Measurements from ENCODE around the gene MAPK8. TPM values are rescaled to one million over a fixed set of nuclear protein-coding genes. Genes with fewer than 3 reads are reported as not detected.

The MAPK8 gene
- total RNA-seq, 2 experiments from 2014 or later, result 35.7 to 40.0 TPM

GRCh38 chr10:48316236-48316635 lies 9.8 kb downstream of the MAPK8 start:
- no peaks in the 10 kb centered on the region for H3K36me3 Mint-ChIP-seq (ENCODE audit: low read depth)
- H3K27me3 Mint-ChIP-seq, result no peaks in the 10 kb centered on the region
- no peak overlapping the region for H3K4me3 Mint-ChIP-seq
- no peak overlapping the region for H3K27ac Mint-ChIP-seq
- H3K9me3 Mint-ChIP-seq (ENCODE audit: low read depth), result no peaks in the 10 kb centered on the region
- POLR2A ChIA-PET, result no interaction called here
- intact Hi-C loops (cut with DNase I, micrococcal nuclease), result no loop called here
- H3K4me1 Mint-ChIP-seq, result peaks cover 23% of the 10 kb centered on the region
- CTCF ChIA-PET, result no interaction called here
- ATAC-seq (no peak), DNase-seq (no peak)

GRCh38 chr10:48317321-48317990 lies 11.0 kb downstream of the MAPK8 start:
- Mint-ChIP-seq H3K36me3 (ENCODE audit: low read depth) (no peaks in the 10 kb centered on the region), H3K4me3 (no peak overlapping the region), H3K4me1 (peaks cover 13% of the 10 kb centered on the region), H3K9me3 (ENCODE audit: low read depth) (no peaks in the 10 kb centered on the region), H3K27ac (no peak overlapping the region), H3K27me3 (no peaks in the 10 kb centered on the region)
- ChIA-PET CTCF (no interaction called here), POLR2A (no interaction called here)
- DNase-seq, result no peak
- intact Hi-C loops (cut with DNase I, micrococcal nuclease), result no loop called here
- ATAC-seq, result peak; percentile 36

GRCh38 chr10:48322017-48322416 lies 15.5 kb downstream of the MAPK8 start:
- intact Hi-C loops (cut with DNase I, micrococcal nuclease), result no loop called here
- ATAC-seq (no peak), DNase-seq (no peak)
- Mint-ChIP-seq H3K27me3 (no peaks in the 10 kb centered on the region), H3K4me3 (no peak overlapping the region), H3K9me3 (ENCODE audit: low read depth) (no peaks in the 10 kb centered on the region), H3K27ac (no peak overlapping the region), H3K4me1 (peaks cover 26% of the 10 kb centered on the region), H3K36me3 (ENCODE audit: low read depth) (no peaks in the 10 kb centered on the region)
- POLR2A ChIA-PET, result no interaction called here
- CTCF ChIA-PET, result interaction anchor here (1.7 kb wide), 1 partner anchor 11 kb away, joined by 11 read pairs; no protein-coding TSS in a partner anchor

GRCh38 chr10:48324580-48324979 lies 18.1 kb downstream of the MAPK8 start:
- intact Hi-C loops (cut with DNase I, micrococcal nuclease), result no loop called here
- Mint-ChIP-seq H3K36me3 (ENCODE audit: low read depth) (no peaks in the 10 kb centered on the region), H3K27ac (no peak overlapping the region), H3K9me3 (ENCODE audit: low read depth) (no peaks in the 10 kb centered on the region), H3K27me3 (no peaks in the 10 kb centered on the region), H3K4me1 (peaks cover 43% of the 10 kb centered on the region), H3K4me3 (no peak overlapping the region)
- ChIA-PET CTCF (no interaction called here), POLR2A (no interaction called here)
- ATAC-seq (peak; percentile 70), DNase-seq (no peak)

GRCh38 chr10:48330269-48330668 lies 23.8 kb downstream of the MAPK8 start:
- ATAC-seq, result no peak
- H3K9me3 Mint-ChIP-seq (ENCODE audit: low read depth), result peaks cover 6% of the 10 kb centered on the region
- no peaks in the 10 kb centered on the region for H3K27me3 Mint-ChIP-seq
- H3K4me1 Mint-ChIP-seq, result peaks cover 39% of the 10 kb centered on the region
- H3K27ac Mint-ChIP-seq, result no peak overlapping the region
- intact Hi-C loops (cut with DNase I, micrococcal nuclease), result no loop called here
- ChIA-PET CTCF (interaction anchor here (0.5 to 0.9 kb wide), 2 partner anchors 18 to 186 kb away, joined by 3 read pairs; no protein-coding TSS in a partner anchor), POLR2A (no interaction called here)
- H3K36me3 Mint-ChIP-seq (ENCODE audit: low read depth), result peaks cover 37% of the 10 kb centered on the region
- DNase-seq, result no peak
- no peak overlapping the region for H3K4me3 Mint-ChIP-seq

DNA sequence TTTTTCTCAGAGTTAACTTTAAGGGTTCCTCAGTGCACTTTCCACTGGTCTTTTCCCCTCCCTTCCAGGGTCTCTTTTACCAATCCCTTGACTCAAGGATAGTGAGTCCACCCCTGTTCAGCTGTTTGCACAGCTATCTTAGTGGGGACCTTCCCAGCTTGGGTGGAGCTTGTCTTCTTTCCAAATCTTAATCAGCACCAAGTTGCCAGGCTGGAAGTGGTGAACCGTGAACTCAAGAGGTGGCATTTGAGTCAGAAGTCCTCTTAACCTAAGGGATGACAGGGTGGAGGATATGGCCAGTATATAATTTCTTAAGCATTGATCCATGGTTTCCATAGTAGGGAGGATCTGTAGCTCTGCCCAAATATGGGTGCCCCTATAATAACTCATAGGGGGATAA lies 25.0 kb downstream of the MAPK8 start:
- H3K36me3 Mint-ChIP-seq (ENCODE audit: low read depth), result peaks cover 41% of the 10 kb centered on the region
- DNase-seq, result no peak
- H3K27me3 Mint-ChIP-seq, result no peaks in the 10 kb centered on the region
- no peak for ATAC-seq
- intact Hi-C loops (cut with DNase I, micrococcal nuclease), result no loop called here
- no peak overlapping the region for H3K27ac Mint-ChIP-seq
- H3K9me3 Mint-ChIP-seq (ENCODE audit: low read depth), result peaks cover 6% of the 10 kb centered on the region
- ChIA-PET CTCF (interaction anchor here (0.6 kb wide), 1 partner anchor 23 kb away, joined by 3 read pairs; no protein-coding TSS in a partner anchor), POLR2A (no interaction called here)
- peaks cover 32% of the 10 kb centered on the region for H3K4me1 Mint-ChIP-seq
- no peak overlapping the region for H3K4me3 Mint-ChIP-seq

- Mint-ChIP-seq H3K9me3 (ENCODE audit: low read depth) (peaks cover 6% of the 10 kb centered on the region), H3K4me3 (no peak overlapping the region), H3K27ac (peak overlapping the region; percentile 26), H3K4me1 (peaks cover 37% of the 10 kb centered on the region), H3K27me3 (no peaks in the 10 kb centered on the region), H3K36me3 (ENCODE audit: low read depth) (peaks cover 47% of the 10 kb centered on the region)
- intact Hi-C loops (cut with DNase I, micrococcal nuclease), result no loop called here
- CTCF ChIA-PET, result interaction anchor here (0.9 kb wide), 1 partner anchor 22 kb away, joined by 3 read pairs; no protein-coding TSS in a partner anchor
- no peak for DNase-seq
- no peak for ATAC-seq
- POLR2A ChIA-PET, result no interaction called here
These were observed 25.8 kb downstream of the MAPK8 start for GRCh38 chr10:48332166-48332870.

DNA sequence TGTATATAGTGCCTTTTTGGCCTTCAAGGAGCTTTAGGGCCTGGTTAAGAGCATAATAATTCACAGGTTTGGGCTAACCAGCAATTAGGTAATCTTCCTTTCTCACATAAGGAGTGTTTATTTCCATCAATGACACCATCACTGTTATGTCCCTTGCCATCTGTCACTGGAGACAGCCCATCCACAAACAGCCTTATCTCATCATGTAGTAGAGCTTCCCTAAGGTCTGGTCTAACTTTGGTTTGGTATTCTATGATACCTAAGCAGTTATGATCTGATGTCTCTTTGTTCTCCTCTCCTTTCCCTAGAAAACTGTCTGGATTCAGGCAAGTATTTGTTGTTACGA lies 26.4 kb downstream of the MAPK8 start:
- ATAC-seq (no peak), DNase-seq (no peak)
- H3K9me3 Mint-ChIP-seq (ENCODE audit: low read depth), result peaks cover 6% of the 10 kb centered on the region
- ChIA-PET POLR2A (no interaction called here), CTCF (interaction anchor here (0.9 kb wide), 1 partner anchor 23 kb away, joined by 3 read pairs; no protein-coding TSS in a partner anchor)
- no peak overlapping the region for H3K27ac Mint-ChIP-seq
- intact Hi-C loops (cut with DNase I, micrococcal nuclease), result no loop called here
- peaks cover 37% of the 10 kb centered on the region for H3K4me1 Mint-ChIP-seq
- no peaks in the 10 kb centered on the region for H3K27me3 Mint-ChIP-seq
- H3K36me3 Mint-ChIP-seq (ENCODE audit: low read depth), result peaks cover 50% of the 10 kb centered on the region
- H3K4me3 Mint-ChIP-seq, result no peak overlapping the region

DNA sequence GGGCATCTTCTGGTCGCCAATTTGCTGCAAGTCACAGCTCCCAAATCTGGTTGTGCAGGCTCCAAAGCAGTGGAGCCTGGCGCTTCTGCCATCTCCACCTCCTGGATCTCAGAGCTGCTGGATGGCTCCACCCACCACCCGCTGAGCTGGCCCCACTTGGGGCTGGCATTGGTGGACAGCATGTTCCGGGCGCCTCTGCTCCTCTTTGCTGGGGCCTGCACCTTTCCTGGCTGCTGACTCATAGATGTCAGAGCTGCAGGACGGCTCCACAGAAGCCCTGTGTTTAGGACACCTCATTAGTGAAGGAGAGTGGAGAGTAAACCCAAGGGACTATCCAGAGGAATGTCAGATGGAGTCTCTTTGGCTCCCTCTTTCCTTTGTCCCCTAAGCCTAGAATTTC lies 27.4 kb downstream of the MAPK8 start:
- peaks cover 27% of the 10 kb centered on the region for H3K4me1 Mint-ChIP-seq
- ChIA-PET CTCF (no interaction called here), POLR2A (no interaction called here)
- H3K27ac Mint-ChIP-seq, result no peak overlapping the region
- H3K27me3 Mint-ChIP-seq, result no peaks in the 10 kb centered on the region
- intact Hi-C loops (cut with DNase I, micrococcal nuclease), result no loop called here
- peaks cover 58% of the 10 kb centered on the region for H3K36me3 Mint-ChIP-seq (ENCODE audit: low read depth)
- DNase-seq, result no peak
- H3K9me3 Mint-ChIP-seq (ENCODE audit: low read depth), result peaks cover 6% of the 10 kb centered on the region
- no peak for ATAC-seq
- no peak overlapping the region for H3K4me3 Mint-ChIP-seq

- Mint-ChIP-seq H3K27me3 (no peaks in the 10 kb centered on the region), H3K9me3 (ENCODE audit: low read depth) (peaks cover 6% of the 10 kb centered on the region)
- no peak for ATAC-seq
These were observed 29.3 kb downstream of the MAPK8 start for GRCh38 chr10:48335788-48336187.

GRCh38 chr10:48336978-48337599 lies 30.6 kb downstream of the MAPK8 start:
- Mint-ChIP-seq H3K4me3 (no peak overlapping the region), H3K4me1 (peaks cover 18% of the 10 kb centered on the region), H3K27ac (no peak overlapping the region), H3K27me3 (no peaks in the 10 kb centered on the region), H3K36me3 (ENCODE audit: low read depth) (peaks cover 41% of the 10 kb centered on the region), H3K9me3 (ENCODE audit: low read depth) (peaks cover 4% of the 10 kb centered on the region)
- ATAC-seq, result no peak
- intact Hi-C loops (cut with DNase I, micrococcal nuclease), result no loop called here
- CTCF ChIA-PET, result no interaction called here
- POLR2A ChIA-PET, result no interaction called here
- no peak for DNase-seq

More at GRCh38 chr10:48335788-48336187, 29.3 kb downstream of the MAPK8 start:
- Mint-ChIP-seq H3K4me3 (no peak overlapping the region), H3K36me3 (ENCODE audit: low read depth) (peaks cover 52% of the 10 kb centered on the region), H3K27ac (no peak overlapping the region), H3K4me1 (peaks cover 23% of the 10 kb centered on the region)
- no peak for DNase-seq
- ChIA-PET POLR2A (no interaction called here), CTCF (no interaction called here)
- intact Hi-C loops (cut with DNase I, micrococcal nuclease), result no loop called here

DNA sequence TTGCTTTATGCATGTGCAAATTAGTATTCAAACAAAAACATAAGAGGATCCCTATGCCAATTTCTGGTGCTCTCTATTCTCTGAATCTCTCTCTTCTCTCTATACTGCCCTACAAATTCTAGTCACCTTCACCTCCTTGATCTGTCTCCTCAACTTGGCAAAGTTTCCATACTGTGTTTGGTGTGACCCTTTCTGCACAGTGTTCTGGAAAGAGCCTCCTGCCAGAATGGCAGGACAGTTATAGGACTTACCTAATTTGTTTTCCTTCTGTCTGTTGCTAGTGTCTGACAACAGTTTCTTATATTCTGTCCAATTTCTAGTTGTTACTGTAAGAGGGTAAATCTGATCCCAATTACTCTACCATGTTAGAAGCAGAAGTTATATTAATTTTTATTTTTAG lies 34.3 kb downstream of the MAPK8 start:
- H3K27me3 Mint-ChIP-seq, result no peaks in the 10 kb centered on the region
- peaks cover 19% of the 10 kb centered on the region for H3K4me1 Mint-ChIP-seq
- CTCF ChIA-PET, result interaction anchor here (1.1 kb wide), 1 partner anchor 14 kb away, joined by 3 read pairs; no protein-coding TSS in a partner anchor
- no peaks in the 10 kb centered on the region for H3K9me3 Mint-ChIP-seq (ENCODE audit: low read depth)
- DNase-seq (no peak), ATAC-seq (no peak)
- H3K4me3 Mint-ChIP-seq, result no peak overlapping the region
- H3K36me3 Mint-ChIP-seq (ENCODE audit: low read depth), result peaks cover 20% of the 10 kb centered on the region
- no peak overlapping the region for H3K27ac Mint-ChIP-seq
- intact Hi-C loops (cut with DNase I, micrococcal nuclease), result no loop called here
- POLR2A ChIA-PET, result no interaction called here
